GM18526 (cell line): ENCODE measurements around the gene ADAMTSL2.

ENCODE experiments used
- POLR2A ChIP-seq: IDR thresholded peaks from 3 replicates; pipeline ENCODE4 v1.6.1; 2011; ENCODE audit not compliant: insufficient read length; ENCODE audit errors: extremely low read depth

The ADAMTSL2 gene

GRCh38 chr9:133603135-133603927 lies 68.8 kb downstream of the ADAMTSL2 start:
- no peak for TF ChIP-seq POLR2A

DNA sequence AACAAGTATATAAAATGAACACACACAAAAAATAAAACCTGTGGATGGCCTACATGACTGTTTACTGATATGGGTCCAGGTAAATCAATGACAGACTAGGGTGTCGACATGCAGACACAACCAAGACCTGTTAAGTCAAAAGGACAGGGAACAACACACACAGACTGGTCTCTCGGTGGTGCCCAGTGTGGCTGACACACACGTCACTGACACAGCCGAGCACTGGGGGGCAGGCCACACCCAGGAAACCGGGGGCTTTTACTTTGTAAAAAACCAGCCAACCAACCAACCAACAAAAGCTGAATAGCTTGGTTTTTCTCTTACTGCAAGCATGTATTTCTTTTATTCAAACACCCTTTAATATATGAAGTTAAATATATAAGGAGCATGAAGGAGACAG lies 69.7 kb downstream of the ADAMTSL2 start:
- TF ChIP-seq POLR2A: no peak

- TF ChIP-seq POLR2A: no peak
Observed at GRCh38 chr9:133604856-133605255, 70.4 kb downstream of the ADAMTSL2 start.

DNA sequence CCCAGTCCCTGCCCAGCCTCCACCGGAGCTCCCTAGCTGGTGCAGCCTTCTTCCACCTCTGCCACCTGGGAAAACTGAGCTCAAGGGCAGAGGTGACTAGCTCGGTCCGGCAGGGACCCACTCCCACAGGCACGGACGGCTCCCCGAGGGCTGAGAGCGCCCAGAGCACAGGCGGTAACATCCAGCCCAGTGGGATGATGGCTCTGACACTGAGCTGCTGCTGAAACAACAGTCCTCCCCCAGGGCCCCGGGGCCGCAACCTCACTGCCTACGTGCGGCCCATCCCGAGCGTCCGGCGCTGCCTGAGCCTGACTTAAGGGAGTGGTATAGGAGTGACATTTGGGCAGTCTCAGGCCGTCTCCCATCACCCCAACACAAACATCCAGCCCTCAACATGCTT lies 70.9 kb downstream of the ADAMTSL2 start:
- TF ChIP-seq POLR2A: no peak

DNA sequence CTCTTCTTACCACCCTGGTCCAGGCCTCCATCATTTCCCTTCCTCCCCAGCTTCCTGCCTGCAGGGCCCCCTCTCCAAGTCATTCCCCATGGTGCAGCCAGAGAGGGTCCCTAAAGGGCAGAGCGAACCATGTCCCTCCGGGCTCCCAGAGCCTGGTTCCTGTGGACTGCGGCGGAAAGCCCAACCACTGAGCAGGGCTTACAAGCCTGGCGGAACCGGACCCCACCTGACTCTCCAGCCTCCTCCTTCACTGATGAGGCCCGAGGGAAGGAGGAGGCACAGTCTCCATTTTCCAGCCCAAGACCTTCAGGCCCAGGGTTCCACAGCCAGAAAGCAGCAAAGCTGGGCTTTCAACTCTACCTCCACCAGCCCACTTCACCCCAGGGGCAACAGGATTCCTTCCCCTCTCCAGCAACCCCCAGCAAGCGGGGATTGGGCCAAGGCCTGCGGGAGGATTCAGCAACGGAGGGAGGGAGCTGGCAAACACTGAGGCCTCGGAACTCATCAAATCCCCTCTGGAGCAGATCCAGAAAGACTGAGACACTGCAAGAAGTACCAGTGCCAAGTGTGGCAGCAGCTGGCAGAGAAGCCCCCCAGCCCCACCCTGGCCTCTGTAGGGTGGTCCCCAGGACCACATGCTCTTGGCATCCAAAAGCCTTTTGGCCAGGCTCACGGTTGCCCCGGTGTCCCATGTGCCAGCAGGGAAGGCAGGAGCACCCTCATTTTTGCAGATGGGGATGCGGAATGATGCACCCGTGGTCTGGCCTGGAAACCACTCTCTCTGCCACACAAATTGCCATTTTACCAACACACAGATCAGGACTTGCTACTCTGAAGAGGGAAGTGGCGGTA lies 71.6 kb downstream of the ADAMTSL2 start:
- TF ChIP-seq POLR2A: no peak

GRCh38 chr9:133606708-133607025 lies 72.2 kb downstream of the ADAMTSL2 start:
- no peak for TF ChIP-seq POLR2A

DNA sequence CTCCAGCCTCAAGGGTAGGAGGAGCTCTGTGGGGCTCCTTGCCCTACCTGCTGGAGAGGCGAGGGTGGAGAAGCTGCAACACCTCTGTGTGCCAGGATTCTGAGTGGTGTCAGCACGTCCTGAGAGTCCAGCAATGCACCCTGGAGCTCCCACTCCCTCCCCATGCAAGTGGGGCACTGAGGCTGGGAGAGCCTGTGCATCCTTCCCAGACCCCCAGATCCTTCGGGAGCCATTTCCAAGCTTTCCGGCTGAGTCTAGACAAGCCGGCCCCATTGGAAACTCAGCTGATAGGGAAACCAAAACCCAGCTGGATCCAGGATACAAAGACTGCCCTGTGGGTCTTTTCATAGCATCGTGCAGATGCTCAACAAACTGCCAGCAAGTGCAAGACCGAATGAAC lies 72.9 kb downstream of the ADAMTSL2 start:
- no peak for TF ChIP-seq POLR2A

- TF ChIP-seq POLR2A: no peak
Observed at GRCh38 chr9:133607976-133608375, 73.5 kb downstream of the ADAMTSL2 start.

DNA sequence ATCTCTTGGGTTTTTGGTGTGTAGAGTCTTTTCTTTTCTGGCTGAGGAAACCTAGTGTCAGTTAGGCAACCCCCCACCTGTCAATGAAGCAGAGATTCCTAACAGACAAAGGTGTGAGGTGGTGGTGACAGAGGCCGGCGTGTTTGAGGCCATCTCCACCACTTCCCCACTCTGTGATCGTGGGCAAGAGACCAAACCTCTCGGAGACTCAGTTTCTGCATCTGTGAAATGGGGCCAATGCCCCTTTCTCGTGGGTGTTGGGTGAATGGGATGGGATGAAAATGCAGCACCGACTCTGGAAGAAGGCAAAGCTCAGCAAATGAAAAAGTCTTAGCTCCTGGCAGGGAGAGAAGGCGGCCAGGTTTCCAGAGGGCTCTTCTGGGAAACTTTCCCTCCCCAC lies 73.9 kb downstream of the ADAMTSL2 start:
- TF ChIP-seq POLR2A: no peak

- no peak for TF ChIP-seq POLR2A
Observed at GRCh38 chr9:133608889-133609288, 74.4 kb downstream of the ADAMTSL2 start.

GRCh38 chr9:133609311-133610098 lies 75.0 kb downstream of the ADAMTSL2 start, which contains the start of gene FAM163B:
Gene FAM163B, minus strand, starts transcription at chr9:133609389. Its CDS starts 29,166 bp downstream, at chr9:133580223.
- no peak for TF ChIP-seq POLR2A

DNA sequence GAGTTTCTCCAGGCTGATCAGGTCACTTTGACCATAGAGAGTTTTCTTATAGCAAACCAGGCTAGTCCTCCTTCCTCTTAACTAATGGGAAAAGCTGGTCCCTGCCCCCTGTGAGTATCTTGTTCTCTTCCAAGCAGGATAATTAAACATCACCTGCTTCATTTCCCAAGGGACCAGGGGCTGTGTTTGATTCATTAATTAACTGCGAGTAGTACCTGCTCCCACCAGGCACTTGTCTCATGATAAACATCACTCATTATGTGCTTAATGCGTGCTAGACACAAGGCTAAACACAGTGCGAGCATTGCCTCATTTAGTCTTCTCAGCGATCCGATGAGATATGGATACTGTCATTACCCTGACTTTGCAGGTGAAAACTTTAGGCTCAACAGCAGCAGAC lies 76.3 kb downstream of the ADAMTSL2 start:
- TF ChIP-seq POLR2A: no peak

GRCh38 chr9:133612051-133612450 lies 77.5 kb downstream of the ADAMTSL2 start:
- no peak for TF ChIP-seq POLR2A

DNA sequence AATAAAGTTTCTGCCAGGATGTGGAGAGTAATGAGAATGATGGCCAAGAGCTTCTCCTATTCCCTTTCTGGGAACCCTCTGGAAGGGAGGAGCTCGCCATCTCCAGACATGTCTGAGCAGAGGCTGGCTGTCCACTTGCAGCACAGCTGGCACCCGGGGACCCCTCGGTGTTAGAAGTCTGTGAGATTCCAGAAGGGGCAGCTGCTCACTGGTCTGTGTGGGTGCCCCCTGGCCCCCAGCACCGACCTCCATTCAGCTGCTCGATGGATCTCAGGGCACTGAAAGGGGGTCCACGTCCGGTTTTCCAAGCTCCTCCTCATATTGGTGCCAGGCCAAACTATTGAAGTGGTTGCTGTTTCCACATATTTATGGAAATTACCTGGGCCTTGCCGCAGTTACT lies 78.3 kb downstream of the ADAMTSL2 start:
- no peak for TF ChIP-seq POLR2A

- TF ChIP-seq POLR2A: no peak
Observed at GRCh38 chr9:133613432-133613831, 78.9 kb downstream of the ADAMTSL2 start.
